ENCODE results near the gene RBM33. TPM values are rescaled to one million over a fixed set of nuclear protein-coding genes. Genes with fewer than 3 reads are reported as not detected.

RBM33 gene
- total RNA-seq, 1 donor from 2014 or later: 25.0 TPM

DNA sequence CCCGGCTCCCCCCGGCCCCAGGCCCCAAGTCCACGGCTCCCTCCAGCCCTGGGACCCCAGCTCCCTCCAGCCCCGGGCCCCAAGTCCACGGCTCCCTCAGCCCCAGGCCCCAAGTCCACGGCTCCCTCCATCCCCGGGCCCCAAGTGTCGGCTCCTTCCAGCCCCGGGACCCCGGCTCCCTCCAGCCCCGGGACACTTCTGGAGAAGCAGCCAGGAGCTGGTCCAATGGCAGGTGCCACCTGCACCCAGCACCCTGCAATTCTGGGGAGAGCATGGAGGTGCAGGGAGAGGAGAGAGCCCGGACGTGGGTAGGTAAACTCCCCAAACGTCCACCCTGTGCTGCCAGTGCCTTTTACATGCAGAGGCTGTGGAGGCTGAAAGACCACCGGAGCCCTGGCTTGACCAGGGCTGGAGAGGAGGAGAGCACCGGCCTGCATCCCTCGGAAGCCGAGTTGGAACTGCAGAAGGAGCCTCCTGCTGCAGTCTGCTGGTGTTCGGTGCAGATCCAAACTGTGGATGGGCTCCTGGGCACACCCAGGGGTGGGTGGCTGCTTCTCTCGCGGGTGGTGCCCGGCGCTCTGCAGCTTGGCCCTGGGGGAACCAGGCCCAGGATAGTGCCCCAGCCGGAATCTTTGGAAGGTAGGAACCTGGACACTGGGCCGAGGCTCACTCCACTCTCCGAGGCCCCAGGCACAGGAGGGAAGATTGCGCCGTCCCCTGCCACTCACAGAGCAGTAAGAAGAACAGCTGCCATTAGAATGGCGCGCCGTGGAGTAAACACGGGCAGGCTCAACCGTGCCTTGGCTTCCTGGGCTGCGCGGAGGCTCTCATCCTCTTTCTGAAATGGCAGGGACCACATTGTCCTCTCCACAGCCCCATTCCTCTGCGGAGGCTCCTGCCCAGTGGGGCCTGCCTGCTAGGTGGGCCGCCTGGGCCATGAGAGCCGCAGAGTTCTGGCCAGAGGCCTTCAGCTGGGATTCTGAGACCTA, 153.1 kb downstream of the RBM33 start:
- H3K4me3 ChIP-seq (ENCODE audit: low read depth, low read length): no peak overlapping the region
- no peaks in the 10 kb centered on the region for H3K36me3 ChIP-seq (ENCODE audit: control insufficient read depth, insufficient read depth, low read length)
- no peak for DNase-seq (ENCODE audit: low read depth)
- peaks cover 27% of the 10 kb centered on the region for H3K27me3 ChIP-seq (ENCODE audit: control insufficient read depth, insufficient read depth, low read length)
- TF ChIP-seq, protein P1, sequence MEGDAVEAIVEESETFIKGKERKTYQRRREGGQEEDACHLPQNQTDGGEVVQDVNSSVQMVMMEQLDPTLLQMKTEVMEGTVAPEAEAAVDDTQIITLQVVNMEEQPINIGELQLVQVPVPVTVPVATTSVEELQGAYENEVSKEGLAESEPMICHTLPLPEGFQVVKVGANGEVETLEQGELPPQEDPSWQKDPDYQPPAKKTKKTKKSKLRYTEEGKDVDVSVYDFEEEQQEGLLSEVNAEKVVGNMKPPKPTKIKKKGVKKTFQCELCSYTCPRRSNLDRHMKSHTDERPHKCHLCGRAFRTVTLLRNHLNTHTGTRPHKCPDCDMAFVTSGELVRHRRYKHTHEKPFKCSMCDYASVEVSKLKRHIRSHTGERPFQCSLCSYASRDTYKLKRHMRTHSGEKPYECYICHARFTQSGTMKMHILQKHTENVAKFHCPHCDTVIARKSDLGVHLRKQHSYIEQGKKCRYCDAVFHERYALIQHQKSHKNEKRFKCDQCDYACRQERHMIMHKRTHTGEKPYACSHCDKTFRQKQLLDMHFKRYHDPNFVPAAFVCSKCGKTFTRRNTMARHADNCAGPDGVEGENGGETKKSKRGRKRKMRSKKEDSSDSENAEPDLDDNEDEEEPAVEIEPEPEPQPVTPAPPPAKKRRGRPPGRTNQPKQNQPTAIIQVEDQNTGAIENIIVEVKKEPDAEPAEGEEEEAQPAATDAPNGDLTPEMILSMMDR (IDR thresholded peaks at IDR 0.05; ENCODE audit: insufficient read depth, low read length, poor library complexity, severe bottlenecking): no peak

DNA sequence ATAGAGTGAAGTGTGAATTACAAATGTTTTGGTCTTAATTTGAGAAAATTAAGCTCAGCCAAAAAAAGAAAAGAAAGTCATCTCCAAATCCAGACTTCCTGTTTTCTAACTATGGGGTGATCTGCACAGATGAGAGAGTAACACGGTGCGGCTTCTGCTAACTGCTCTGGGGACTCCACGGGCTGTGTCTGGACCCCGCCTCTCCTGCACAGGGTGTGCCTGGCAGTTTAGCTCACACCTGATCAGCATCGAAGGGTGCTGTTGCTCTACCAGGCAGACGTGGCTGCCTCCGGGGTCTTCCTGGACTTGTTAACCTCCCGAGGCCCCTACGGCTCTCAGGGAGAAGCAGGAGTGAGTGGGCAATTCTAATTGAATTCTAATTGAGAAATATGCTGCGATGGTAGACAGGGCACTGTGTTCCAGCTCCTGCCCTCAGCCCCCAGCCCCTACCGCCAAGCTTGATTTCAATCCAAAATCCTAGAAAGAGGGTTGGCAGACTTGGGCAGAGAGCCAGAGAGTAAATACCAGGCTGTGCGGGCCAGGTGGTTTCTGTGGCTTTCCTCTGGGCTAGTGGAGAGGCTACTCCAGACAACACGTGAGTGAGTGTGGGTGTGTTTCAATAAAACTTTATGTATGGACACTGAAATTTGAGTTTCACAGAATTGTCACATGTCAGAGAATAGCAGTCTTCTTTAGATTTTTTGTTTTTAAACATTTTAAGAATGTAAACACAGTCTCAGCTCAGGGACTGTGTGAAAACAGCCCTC, 154.4 kb downstream of the RBM33 start:
- Histone ChIP-seq H3K4me3 (ENCODE audit: low read depth, low read length) (no peak overlapping the region), H3K36me3 (ENCODE audit: control insufficient read depth, insufficient read depth, low read length) (no peaks in the 10 kb centered on the region), H3K27me3 (ENCODE audit: control insufficient read depth, insufficient read depth, low read length) (peaks cover 39% of the 10 kb centered on the region)
- no peak for DNase-seq (ENCODE audit: low read depth)
- TF ChIP-seq, protein P1 (IDR thresholded peaks at IDR 0.05; ENCODE audit: insufficient read depth, low read length, poor library complexity, severe bottlenecking): no peak

GRCh38 chr7:155799514-155799913, 155.1 kb downstream of the RBM33 start:
- DNase-seq (ENCODE audit: low read depth): no peak
- Histone ChIP-seq H3K27me3 (ENCODE audit: control insufficient read depth, insufficient read depth, low read length) (peaks cover 40% of the 10 kb centered on the region), H3K36me3 (ENCODE audit: control insufficient read depth, insufficient read depth, low read length) (no peaks in the 10 kb centered on the region), H3K4me3 (ENCODE audit: low read depth, low read length) (no peak overlapping the region)
- TF ChIP-seq, protein P1 (IDR thresholded peaks at IDR 0.05; ENCODE audit: insufficient read depth, low read length, poor library complexity, severe bottlenecking): no peak

DNA sequence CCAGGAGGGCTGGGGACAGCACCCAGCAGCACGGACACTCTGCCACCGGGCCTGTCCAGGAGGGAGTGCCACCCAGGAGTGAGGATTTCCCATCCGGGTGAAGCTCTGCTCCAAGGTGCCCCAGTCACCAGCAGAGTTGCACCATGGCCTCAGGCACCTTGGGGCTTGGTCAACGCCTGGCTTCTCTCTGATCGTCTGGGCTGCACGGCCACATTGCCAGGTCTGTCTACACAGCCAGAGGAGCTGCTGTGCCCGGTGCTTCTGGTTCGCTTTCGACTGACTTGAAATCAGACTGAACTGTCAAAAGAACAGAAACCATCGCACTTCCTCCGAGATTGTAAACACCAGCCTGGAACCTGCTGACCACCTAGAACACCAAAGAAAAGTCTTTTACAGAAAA, 155.8 kb downstream of the RBM33 start:
- Histone ChIP-seq H3K4me3 (ENCODE audit: low read depth, low read length) (no peak overlapping the region), H3K27me3 (ENCODE audit: control insufficient read depth, insufficient read depth, low read length) (peaks cover 42% of the 10 kb centered on the region), H3K36me3 (ENCODE audit: control insufficient read depth, insufficient read depth, low read length) (no peaks in the 10 kb centered on the region)
- no peak for DNase-seq (ENCODE audit: low read depth)
- TF ChIP-seq, protein P1 (IDR thresholded peaks at IDR 0.05; ENCODE audit: insufficient read depth, low read length, poor library complexity, severe bottlenecking): no peak

DNA sequence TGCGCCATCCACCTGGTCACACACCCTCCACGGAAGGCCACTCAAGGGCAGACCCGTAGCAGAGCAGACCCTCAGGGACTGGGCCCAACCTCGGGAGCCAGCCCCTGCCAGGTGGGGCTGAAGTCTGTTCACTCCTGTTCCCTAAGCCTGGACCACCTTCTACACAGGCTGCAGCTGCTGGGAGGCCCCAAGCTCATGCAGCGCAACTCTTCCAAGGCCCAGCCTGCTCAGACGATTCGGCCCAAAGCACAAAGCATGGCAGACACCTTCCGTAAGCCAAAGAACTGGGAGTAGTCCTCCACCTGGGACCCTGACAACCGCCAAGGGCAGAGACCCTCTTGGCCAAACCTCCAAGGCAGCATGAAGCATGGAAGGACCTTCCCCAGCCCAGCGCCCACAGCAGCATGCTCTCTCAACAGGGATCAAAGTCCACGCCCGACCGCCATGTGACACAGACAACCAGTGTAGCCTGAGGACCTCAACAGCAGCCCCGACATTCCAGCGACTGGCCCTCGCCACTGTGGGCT, 156.3 kb downstream of the RBM33 start:
- Histone ChIP-seq H3K36me3 (ENCODE audit: control insufficient read depth, insufficient read depth, low read length) (no peaks in the 10 kb centered on the region), H3K27me3 (ENCODE audit: control insufficient read depth, insufficient read depth, low read length) (peaks cover 40% of the 10 kb centered on the region), H3K4me3 (ENCODE audit: low read depth, low read length) (no peak overlapping the region)
- TF ChIP-seq, protein P1 (IDR thresholded peaks at IDR 0.05; ENCODE audit: insufficient read depth, low read length, poor library complexity, severe bottlenecking): no peak
- no peak for DNase-seq (ENCODE audit: low read depth)

All from kidney epithelial cell (primary cell).